Measurements from ENCODE around the gene MRPL20.
"Not testable (repeated sequence)": the region's sequence is repeated elsewhere in the genome, so short reads cannot be mapped to it uniquely, and the experiment has no call there.

MRPL20 gene

GRCh38 chr1:1387098-1388077, 19.7 kb downstream of the MRPL20 start:
- DNase-seq (ENCODE audit: low read depth in 2 of 2): no peak

GRCh38 chr1:1385931-1386330, 21.2 kb downstream of the MRPL20 start:
- DNase-seq (ENCODE audit: low read depth in 2 of 2): no peak

GRCh38 chr1:1385339-1385738, 21.8 kb downstream of the MRPL20 start:
- DNase-seq (ENCODE audit: low read depth in 2 of 2): not testable (repeated sequence)

GRCh38 chr1:1381294-1381693, 25.8 kb downstream of the MRPL20 start:
- DNase-seq (ENCODE audit: low read depth in 2 of 2): no peak

GRCh38 chr1:1380860-1381259, 26.2 kb downstream of the MRPL20 start:
- DNase-seq (ENCODE audit: low read depth in 2 of 2): no peak

GRCh38 chr1:1377540-1378205, 29.4 kb downstream of the MRPL20 start:
- DNase-seq (ENCODE audit: low read depth in 2 of 2): no peak

GRCh38 chr1:1376551-1377226, 30.4 kb downstream of the MRPL20 start:
- no peak for DNase-seq (ENCODE audit: low read depth in 2 of 2)

- DNase-seq (ENCODE audit: low read depth in 2 of 2): peak; percentile 99
Observed at GRCh38 chr1:1374929-1375662, 32.0 kb downstream of the MRPL20 start, which contains the start of gene AURKAIP1. AURKAIP1 (minus strand) TSS chr1:1375207; CDS start chr1:1374756, 451 bp downstream.

- no peak for DNase-seq (ENCODE audit: low read depth in 2 of 2)
Observed at GRCh38 chr1:1374589-1374928, 32.5 kb downstream of the MRPL20 start.

- DNase-seq (ENCODE audit: low read depth in 2 of 2): no peak
Observed at GRCh38 chr1:1373815-1374588, 33.1 kb downstream of the MRPL20 start.

GRCh38 chr1:1373051-1373814, 33.9 kb downstream of the MRPL20 start:
- DNase-seq (ENCODE audit: low read depth in 2 of 2): no peak

- no peak for DNase-seq (ENCODE audit: low read depth in 2 of 2)
Observed at GRCh38 chr1:1371746-1372711, 35.1 kb downstream of the MRPL20 start.

- DNase-seq (ENCODE audit: low read depth in 2 of 2): no peak
Observed at GRCh38 chr1:1371364-1371745, 35.7 kb downstream of the MRPL20 start.

- no peak for DNase-seq (ENCODE audit: low read depth in 2 of 2)
Observed at GRCh38 chr1:1370771-1371300, 36.3 kb downstream of the MRPL20 start.

GRCh38 chr1:1370094-1370493, 37.0 kb downstream of the MRPL20 start:
- not testable (repeated sequence) for DNase-seq (ENCODE audit: low read depth in 2 of 2)

GRCh38 chr1:1367315-1367714, 39.8 kb downstream of the MRPL20 start:
- DNase-seq (ENCODE audit: low read depth in 2 of 2): no peak

- DNase-seq (ENCODE audit: low read depth in 2 of 2): no peak
Observed at GRCh38 chr1:1366699-1367066, 40.4 kb downstream of the MRPL20 start.

- DNase-seq (ENCODE audit: low read depth in 2 of 2): no peak
Observed at GRCh38 chr1:1365875-1366698, 41.0 kb downstream of the MRPL20 start.

Data from fibroblast of skin of left biceps (primary cell).